Stromal cell of bone marrow (primary cell): ENCODE data around the gene CNBD2.
"Not testable (repeated sequence)": the region's sequence is repeated elsewhere in the genome, so short reads cannot be mapped to it uniquely, and the experiment has no call there.

Source experiments
- DNase-seq: peaks from one replicate; pipeline ENCODE4 v3.0.0-alpha.2; 2012; ENCODE audit warnings: low read depth

Gene CNBD2

GRCh38 chr20:36026131-36026530 is 57.7 kb downstream of the CNBD2 start:
- DNase-seq = not testable (repeated sequence)

GRCh38 chr20:36028106-36028808 is 59.9 kb downstream of the CNBD2 start:
- no peak for DNase-seq

GRCh38 chr20:36030149-36030548 is 61.8 kb downstream of the CNBD2 start:
- DNase-seq = peak; percentile 3

GRCh38 chr20:36031806-36032205 is 63.4 kb downstream of the CNBD2 start:
- no peak for DNase-seq

GRCh38 chr20:36034875-36035274 is 66.5 kb downstream of the CNBD2 start:
- no peak for DNase-seq

GRCh38 chr20:36035745-36036144 is 67.4 kb downstream of the CNBD2 start:
- DNase-seq = peak; percentile 10

GRCh38 chr20:36036688-36037087 is 68.3 kb downstream of the CNBD2 start:
- DNase-seq = no peak

GRCh38 chr20:36040571-36040970 is 72.2 kb downstream of the CNBD2 start:
- DNase-seq = no peak

- no peak for DNase-seq
Observed at GRCh38 chr20:36043441-36043840, 75.1 kb downstream of the CNBD2 start.

GRCh38 chr20:36043892-36044515 is 75.6 kb downstream of the CNBD2 start:
- no peak for DNase-seq

- no peak for DNase-seq
Observed at GRCh38 chr20:36045373-36045714, 77.0 kb downstream of the CNBD2 start.

GRCh38 chr20:36046073-36046798 is 77.8 kb downstream of the CNBD2 start:
- DNase-seq = not testable (repeated sequence)

- not testable (repeated sequence) for DNase-seq
Observed at GRCh38 chr20:36049408-36049807, 81.0 kb downstream of the CNBD2 start.

- DNase-seq = peak; percentile 76
Observed at GRCh38 chr20:36050436-36051317, 82.3 kb downstream of the CNBD2 start.

- no peak for DNase-seq
Observed at GRCh38 chr20:36051318-36052116, 83.1 kb downstream of the CNBD2 start.

GRCh38 chr20:36052117-36052513 is 83.7 kb downstream of the CNBD2 start:
- DNase-seq = no peak

- not testable (repeated sequence) for DNase-seq
Observed at GRCh38 chr20:36053863-36054518, 85.6 kb downstream of the CNBD2 start.

- DNase-seq = no peak
Observed at GRCh38 chr20:36055145-36055544, 86.8 kb downstream of the CNBD2 start.

GRCh38 chr20:36060676-36061075 is 92.3 kb downstream of the CNBD2 start:
- no peak for DNase-seq

GRCh38 chr20:36061754-36062153 is 93.4 kb downstream of the CNBD2 start:
- DNase-seq = peak; percentile 10

GRCh38 chr20:36062799-36063198 is 94.4 kb downstream of the CNBD2 start:
- DNase-seq = no peak
